IPS-NIHi7 (cell line): Measurements from ENCODE around the gene DUS1L.
A peak's percentile ranks its signal among the peaks of the same experiment; 100 is the strongest.

Experiments used
- DNase-seq: peaks from one replicate; pipeline ENCODE4 v3.0.0; 2012; ENCODE audit warnings: mixed read lengths; ENCODE audit errors: extremely low spot score

DUS1L gene

DNA sequence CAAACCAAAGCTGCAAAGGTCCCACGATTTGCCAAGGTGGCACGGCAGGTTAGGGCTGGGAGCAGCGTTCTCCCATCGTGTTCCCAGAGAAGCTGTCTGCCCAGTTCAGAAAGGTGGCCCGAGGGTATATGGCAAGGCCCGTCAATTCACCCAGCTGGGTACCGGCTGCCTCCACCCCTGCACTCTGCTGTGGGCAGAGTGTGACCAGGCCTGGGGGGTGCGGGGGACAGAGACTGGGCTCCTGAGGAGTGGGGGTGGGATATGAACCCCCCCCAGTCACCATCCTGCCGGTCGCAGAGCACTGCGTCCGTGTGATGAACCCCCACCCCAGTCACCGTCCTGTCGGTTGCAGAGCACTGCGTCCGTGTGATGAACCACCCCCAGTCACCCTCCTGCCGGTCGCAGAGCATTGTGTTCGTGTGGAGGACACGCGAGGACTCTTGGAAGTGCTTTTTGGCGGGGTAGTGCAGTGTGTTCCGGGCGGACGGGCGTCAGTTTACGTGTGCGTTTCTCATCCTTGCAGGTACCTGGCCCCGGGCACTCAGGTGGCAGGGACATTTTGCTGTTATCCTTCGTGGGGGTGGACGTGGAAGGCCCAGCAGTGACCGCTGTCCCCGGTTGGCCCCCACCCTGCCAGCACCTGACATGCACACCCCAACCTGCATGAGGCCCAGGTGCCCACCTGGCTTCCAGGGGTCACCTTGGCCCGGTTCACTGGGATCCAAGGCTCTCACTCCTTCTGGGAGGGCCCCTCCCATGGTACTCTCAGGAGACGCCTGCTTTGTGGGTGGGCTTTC is 35.1 kb upstream of the DUS1L start:
- DNase-seq, result no peak

- DNase-seq, result no peak
Measured at GRCh38 chr17:82098939-82099763, 33.5 kb upstream of the DUS1L start.

DNA sequence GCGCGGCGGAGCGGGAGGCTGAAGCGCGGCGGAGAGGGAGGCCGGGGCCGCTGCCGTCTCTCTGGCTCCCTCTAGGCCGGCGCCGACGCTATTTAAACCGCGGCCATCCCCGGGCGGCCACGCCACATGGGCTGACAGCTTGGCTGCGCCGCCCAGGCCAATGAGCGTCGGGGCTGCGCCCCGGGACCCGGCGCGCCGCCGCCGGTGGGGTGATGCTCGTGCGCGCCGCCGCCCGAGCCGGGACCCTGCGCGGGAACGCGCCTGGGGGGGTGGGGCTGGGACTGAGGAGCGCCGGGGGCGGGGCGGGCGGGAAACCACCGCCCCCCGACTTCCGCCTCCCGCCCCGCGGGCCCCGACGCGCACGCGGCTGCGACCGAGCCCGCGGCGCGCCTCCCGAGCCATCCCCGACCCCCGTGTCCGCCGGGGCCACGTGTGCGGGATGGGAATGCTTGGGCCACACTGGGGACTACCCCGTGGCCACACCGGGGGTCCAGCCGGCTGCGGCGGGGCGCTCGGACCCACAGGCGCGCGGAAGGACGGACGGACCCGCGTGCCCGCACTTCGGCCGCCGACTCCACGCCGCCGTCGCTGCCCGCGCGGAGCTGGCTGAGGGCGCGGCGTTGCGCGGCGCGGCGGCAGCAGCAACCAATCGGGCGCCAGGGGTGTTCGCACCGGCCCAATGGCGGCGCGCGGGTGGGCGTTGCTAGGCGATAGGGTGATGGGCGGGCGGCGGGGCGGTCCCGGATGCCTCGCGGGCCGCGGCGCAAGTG is 32.8 kb upstream of the DUS1L start, which contains the start of gene FASN:
FASN (minus strand) TSS at position 68 of the 770 bp plus-strand sequence. CDS start 1,791 bp downstream, outside the sequence.
- peak; percentile 100 for DNase-seq

DNA sequence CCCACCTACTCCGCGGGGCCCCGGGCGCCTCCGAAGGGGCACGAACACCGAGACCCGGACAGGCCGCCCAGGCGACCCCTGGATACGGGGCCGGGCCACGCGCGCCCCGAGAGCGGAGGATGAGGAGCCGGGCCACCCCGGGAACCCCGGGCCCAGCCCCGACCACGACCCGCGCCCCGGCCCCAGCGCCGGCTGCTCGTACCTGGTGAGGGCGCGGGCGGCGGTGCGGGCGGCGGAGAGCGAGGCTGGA is 32.2 kb upstream of the DUS1L start:
- no peak for DNase-seq

- DNase-seq, result peak; percentile 64
Measured at GRCh38 chr17:82097184-82097918, 31.7 kb upstream of the DUS1L start.

- DNase-seq, result no peak
Measured at GRCh38 chr17:82096709-82097183, 31.1 kb upstream of the DUS1L start.

- DNase-seq, result no peak
Measured at GRCh38 chr17:82095777-82096708, 30.4 kb upstream of the DUS1L start.

DNA sequence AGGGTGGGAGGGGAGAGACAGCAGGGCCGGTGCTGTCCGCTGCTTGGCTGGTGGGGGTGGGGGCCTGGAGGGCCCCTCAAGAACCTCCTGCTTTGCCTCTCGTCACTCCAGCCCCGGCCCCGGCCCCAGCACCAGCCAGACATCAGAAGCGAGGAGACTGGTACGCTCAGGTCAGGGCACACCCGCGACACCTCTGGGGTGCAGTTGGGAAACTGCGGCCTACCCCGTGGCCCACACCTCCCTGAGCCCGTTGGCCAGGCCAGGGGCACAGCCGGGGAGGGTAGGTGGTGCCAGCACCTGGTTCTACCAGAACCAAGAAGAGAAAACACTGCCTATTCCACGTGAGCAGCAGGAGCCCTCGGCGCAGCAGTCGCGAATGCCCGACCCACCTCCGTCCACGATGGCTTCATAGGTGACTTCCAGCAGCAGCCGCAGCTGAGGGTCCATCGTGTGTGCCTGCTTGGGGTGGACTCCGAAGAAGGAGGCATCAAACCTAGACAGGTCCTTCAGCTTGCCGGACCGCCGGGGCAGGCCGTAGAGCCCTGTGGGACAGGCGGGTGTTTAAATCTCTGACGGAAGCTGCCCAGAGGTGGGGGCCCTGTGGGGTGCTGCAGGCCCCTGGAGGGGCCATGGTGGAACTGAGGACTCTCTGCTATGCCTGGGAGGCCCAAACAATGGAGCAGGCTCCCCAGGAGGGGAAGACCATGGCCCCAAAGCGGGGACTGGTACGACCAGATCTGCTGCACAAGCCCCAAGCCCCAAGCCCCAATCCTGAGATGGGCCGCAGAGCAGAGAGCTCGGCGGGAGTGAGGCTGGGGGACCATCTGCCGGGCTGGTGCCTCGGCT is 29.6 kb upstream of the DUS1L start:
- no peak for DNase-seq

DNA sequence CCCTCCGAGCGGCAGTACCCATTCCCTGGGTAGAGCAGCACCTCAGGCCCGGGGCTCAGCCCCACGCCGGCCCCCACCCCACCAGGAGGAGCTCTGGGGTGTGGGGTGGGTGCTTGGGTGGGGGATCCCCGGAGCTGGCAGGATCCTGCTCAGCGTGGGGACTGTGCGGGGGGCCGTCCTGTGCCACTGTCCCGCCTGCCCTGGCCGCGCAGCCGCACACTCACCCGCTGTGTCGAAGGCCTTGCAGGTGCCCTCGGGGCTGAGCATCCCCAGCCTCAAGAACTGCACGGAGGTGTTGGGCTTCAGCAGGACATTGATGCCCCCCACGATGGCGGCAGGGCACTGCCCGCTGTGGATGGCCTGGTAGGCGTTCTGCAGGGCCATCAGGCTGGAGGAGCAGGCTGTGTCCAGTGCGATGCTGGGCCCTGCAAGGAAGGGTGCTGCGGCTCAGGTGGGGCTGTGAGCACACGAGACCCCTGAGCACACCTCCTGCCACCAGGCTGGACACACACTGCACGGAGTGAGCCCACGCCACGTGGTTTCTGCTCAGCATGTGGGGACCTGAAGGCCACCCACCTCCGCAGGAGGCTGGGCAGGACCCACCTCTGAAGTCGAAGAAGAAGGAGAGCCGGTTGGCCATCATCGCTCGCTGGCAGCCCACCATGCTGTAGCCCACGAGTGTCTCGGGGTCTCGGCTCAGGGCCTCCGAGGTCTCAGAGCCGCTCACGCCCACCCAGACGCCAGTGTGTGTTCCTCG is 27.6 kb upstream of the DUS1L start:
- DNase-seq, result no peak

- DNase-seq, result no peak
Measured at GRCh38 chr17:82092628-82092994, 27.0 kb upstream of the DUS1L start.

DNA sequence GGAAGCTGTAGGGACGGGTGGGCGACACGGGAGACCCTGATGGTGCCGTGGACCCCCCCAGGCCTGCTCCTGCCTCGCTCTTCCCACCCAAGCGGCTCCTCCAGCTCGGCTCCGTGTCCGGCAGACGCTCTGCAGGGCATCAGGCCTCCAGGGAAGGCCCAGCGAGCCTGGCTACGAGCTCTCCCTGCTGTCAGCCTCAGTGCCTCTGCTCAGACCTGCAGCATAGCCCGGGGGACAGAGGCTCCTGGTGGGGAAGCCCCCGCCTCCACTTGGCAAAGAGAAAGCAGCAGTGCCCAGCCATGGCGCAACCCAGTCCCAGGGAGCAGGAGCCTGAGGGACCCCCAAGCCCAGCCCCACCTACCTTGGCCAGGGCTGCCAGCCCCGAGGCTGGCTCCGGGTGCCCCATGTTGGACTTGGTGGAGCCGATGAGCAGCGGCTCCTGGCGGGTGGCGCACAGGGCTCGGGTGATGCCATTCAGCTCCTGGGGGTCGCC is 26.5 kb upstream of the DUS1L start:
- no peak for DNase-seq

- DNase-seq, result no peak
Measured at GRCh38 chr17:82091264-82092066, 25.9 kb upstream of the DUS1L start.

GRCh38 chr17:82090549-82091263 is 25.1 kb upstream of the DUS1L start:
- DNase-seq, result no peak

GRCh38 chr17:82089723-82090548 is 24.3 kb upstream of the DUS1L start:
- no peak for DNase-seq

DNA sequence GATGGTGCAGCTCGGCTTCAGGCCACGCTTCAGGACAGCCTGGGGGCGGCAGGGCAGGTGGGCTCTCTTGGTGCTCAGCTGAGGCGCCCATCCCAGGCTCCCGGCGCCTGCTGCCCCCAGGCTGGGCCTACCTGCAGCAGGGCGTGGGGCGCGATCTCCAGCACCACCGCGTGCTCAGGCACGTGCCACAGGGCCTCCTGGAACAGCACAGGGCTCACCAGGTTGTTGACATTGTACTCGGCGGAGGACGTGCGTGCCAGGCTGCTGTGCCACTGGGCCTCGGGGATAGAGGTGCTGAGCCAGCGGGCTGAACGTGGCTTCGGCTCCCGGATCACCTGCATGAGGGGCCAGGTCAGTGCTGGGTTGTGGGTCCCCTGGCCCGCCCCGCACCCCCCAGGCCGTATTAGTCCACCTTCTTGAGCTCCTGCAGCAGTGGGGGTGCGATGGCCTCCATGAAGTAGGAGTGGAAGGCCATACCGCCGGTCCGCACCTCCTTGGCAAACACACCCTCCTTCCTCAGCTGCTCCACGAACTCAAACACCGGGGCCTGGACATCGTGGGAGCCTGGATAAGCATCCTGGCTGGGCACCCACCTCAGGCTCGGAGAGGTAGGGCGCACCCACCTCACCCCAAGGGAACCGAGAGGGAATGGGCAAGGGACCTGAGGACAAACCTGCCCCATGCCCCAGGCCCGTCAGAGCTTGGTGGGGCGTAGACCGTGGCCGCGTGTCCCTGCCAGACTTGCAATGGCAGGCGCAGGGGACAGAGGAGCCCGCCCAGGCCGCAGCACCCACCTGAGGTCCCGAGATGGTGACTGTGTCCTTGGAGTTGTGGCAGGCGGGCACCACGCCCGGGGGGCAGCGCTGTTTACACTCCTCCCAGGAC is 23.5 kb upstream of the DUS1L start:
- DNase-seq, result no peak
